Neuronal stem cell (in vitro differentiated cells): ENCODE data around the gene RIPOR2.
"Not testable (repeated sequence)": the region's sequence is repeated elsewhere in the genome, so short reads cannot be mapped to it uniquely, and the experiment has no call there.

Source experiments
- DNase-seq: peaks from one replicate; pipeline ENCODE4 v3.0.0-alpha.2; 2013; ENCODE audit warnings: low spot score
- H2AFZ ChIP-seq: one replicate; pipeline ENCODE4 v1.6.1; 2013; ENCODE audit warnings: mild to moderate bottlenecking, low read length, inconsistent platforms
- H2AK5ac ChIP-seq: 2 replicates; pipeline ENCODE4 v1.6.1; 2013; ENCODE audit warnings: low read depth, mild to moderate bottlenecking, inconsistent platforms, low read length, moderate library complexity, mixed read lengths
- H2BK120ac ChIP-seq: 2 replicates; pipeline ENCODE4 v1.6.1; 2013; ENCODE audit warnings: low read depth, mild to moderate bottlenecking, inconsistent platforms, low read length, moderate library complexity, mixed read lengths
- H2BK12ac ChIP-seq: one replicate; pipeline ENCODE4 v1.6.1; 2013; ENCODE audit warnings: low read length, inconsistent platforms
- H2BK15ac ChIP-seq: 2 replicates; pipeline ENCODE4 v1.6.1; 2013; ENCODE audit warnings: mild to moderate bottlenecking, low read length, inconsistent platforms, mixed read lengths
- H2BK5ac ChIP-seq: one replicate; pipeline ENCODE4 v1.6.1; 2013; ENCODE audit warnings: inconsistent platforms, mild to moderate bottlenecking, low read length, moderate library complexity
- H3K14ac ChIP-seq: one replicate; pipeline ENCODE4 v1.6.1; 2013; ENCODE audit warnings: low read length, inconsistent platforms
- H3K18ac ChIP-seq: 2 replicates; pipeline ENCODE4 v1.6.1; 2013; ENCODE audit warnings: low read length, inconsistent platforms
- H3K23ac ChIP-seq: 2 replicates; pipeline ENCODE4 v1.6.1; 2013; ENCODE audit warnings: low read depth, mild to moderate bottlenecking, mixed read lengths, low read length, inconsistent platforms; ENCODE audit not compliant: poor library complexity
- H3K27ac ChIP-seq: replicated peaks from 3 replicates; pipeline ENCODE4 v1.5.1; 2013; ENCODE audit warnings: low read length, inconsistent platforms
- H3K27me3 ChIP-seq, 3 experiments: 2 replicates each; pipeline ENCODE4 v1.6.1; 2013; ENCODE audit warnings: low read length in 3 of 3, mild to moderate bottlenecking in 2 of 3, inconsistent platforms in 1 of 3, low read depth in 1 of 3, mixed read lengths in 1 of 3, moderate library complexity in 1 of 3; ENCODE audit not compliant: control insufficient read depth in 3 of 3, insufficient read depth in 3 of 3
- H3K36me3 ChIP-seq, 2 donors: replicated peaks in 1 of 2; 2 replicates each; pipeline ENCODE4 v1.6.1; 2013; ENCODE audit warnings: low read length in 2 of 2; ENCODE audit not compliant: control insufficient read depth in 2 of 2, insufficient read depth in 2 of 2
- H3K4ac ChIP-seq: 2 replicates; pipeline ENCODE4 v1.6.1; 2013; ENCODE audit warnings: inconsistent platforms, mild to moderate bottlenecking, low read length, moderate library complexity
- H3K4me1 ChIP-seq, 2 donors: 1 replicate in 1 of 2; 2 replicates in 1 of 2; pipeline ENCODE4 v1.6.1; 2013; ENCODE audit warnings: low read length in 2 of 2, low read depth in 1 of 2; ENCODE audit not compliant: control insufficient read depth in 2 of 2, insufficient read depth in 1 of 2
- H3K4me2 ChIP-seq: one replicate; pipeline ENCODE4 v1.6.1; 2013; ENCODE audit warnings: mild to moderate bottlenecking, low read length, inconsistent platforms; ENCODE audit not compliant: insufficient read depth, poor library complexity, severe bottlenecking
- H3K4me3 ChIP-seq, 2 donors: 2 replicates each; pipeline ENCODE4 v1.5.1; 2013; ENCODE audit warnings: low read length in 2 of 2, mild to moderate bottlenecking in 2 of 2, inconsistent platforms in 1 of 2, moderate library complexity in 1 of 2
- H3K79me1 ChIP-seq: one replicate; pipeline ENCODE4 v1.6.1; 2013; ENCODE audit warnings: low read depth, mild to moderate bottlenecking, inconsistent platforms, low read length, moderate library complexity
- H3K9ac ChIP-seq: one replicate; pipeline ENCODE4 v1.6.1; 2013; ENCODE audit warnings: mild to moderate bottlenecking, low read depth, low read length, inconsistent platforms; ENCODE audit not compliant: poor library complexity
- H3K9me3 ChIP-seq, 2 donors: replicated peaks in 1 of 2; 2 replicates each; pipeline versions ENCODE3 to v1.6.1; 2013; ENCODE audit warnings: low read length in 2 of 2, mild to moderate bottlenecking in 2 of 2, inconsistent platforms in 1 of 2, low read depth in 1 of 2, mixed read lengths in 1 of 2, moderate library complexity in 1 of 2; ENCODE audit not compliant: control insufficient read depth in 2 of 2, insufficient read depth in 1 of 2
- H4K8ac ChIP-seq: one replicate; pipeline ENCODE4 v1.6.1; 2013; ENCODE audit warnings: low read depth, mild to moderate bottlenecking, inconsistent platforms, low read length, moderate library complexity
- H4K91ac ChIP-seq: one replicate; pipeline ENCODE4 v1.6.1; 2013; ENCODE audit warnings: low read length, low read depth, mild to moderate bottlenecking, inconsistent platforms; ENCODE audit not compliant: poor library complexity
- WGBS, 2 donors: extraction: QIAGEN DNeasy Blood & Tissue Kit; methylation state at CpG; one replicate each; pipeline ENCODE4 v1.1.7; 2013; ENCODE audit warnings: missing lambda C conversion rate in 2 of 2, mixed read lengths in 1 of 2; ENCODE audit not compliant: insufficient read length in 2 of 2, insufficient replicate concordance in 1 of 2; ENCODE audit errors: extremely low coverage in 2 of 2; 5-methylcytosine and 5-hydroxymethylcytosine counted together

The RIPOR2 gene

DNA sequence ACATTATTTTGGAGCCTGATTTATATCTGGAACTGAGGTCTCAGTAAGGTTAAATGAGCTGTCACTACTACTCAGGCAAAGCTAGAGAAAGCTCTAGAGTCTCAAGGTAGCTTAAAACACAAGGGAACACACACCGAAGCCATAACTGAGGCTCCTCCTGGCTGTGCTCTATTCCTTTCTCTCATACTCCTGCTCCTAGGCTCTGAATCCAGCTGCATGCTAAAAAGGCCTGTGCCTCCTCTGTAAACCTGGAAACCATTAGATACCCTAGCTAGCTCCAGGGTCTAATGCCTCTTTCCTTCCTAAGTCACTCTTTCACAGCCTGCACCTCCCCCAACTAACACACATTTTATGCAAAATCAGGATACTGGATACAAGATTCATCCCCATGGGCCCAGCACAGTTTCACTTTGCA is 17.1 kb downstream of the RIPOR2 start:
- no peak overlapping the region for H3K4ac ChIP-seq
- no peak overlapping the region for H3K18ac ChIP-seq
- H4K8ac ChIP-seq = no peak overlapping the region
- H4K91ac ChIP-seq = no peak overlapping the region
- H3K4me2 ChIP-seq = no peak overlapping the region
- no peaks in the 10 kb centered on the region for H3K36me3 ChIP-seq
- no peak overlapping the region for H3K4me3 ChIP-seq
- H2BK5ac ChIP-seq = no peak overlapping the region
- no peak overlapping the region for H2AK5ac ChIP-seq
- H2AFZ ChIP-seq = peak overlapping the region; percentile 43
- H3K9me3 ChIP-seq = no peaks in the 10 kb centered on the region
- no CpG with 5 or more reads among the region's 1 CpG for WGBS, 2 donors
- no peak overlapping the region for H3K27ac ChIP-seq
- no peaks in the 10 kb centered on the region for H3K79me1 ChIP-seq
- H2BK12ac ChIP-seq = no peak overlapping the region
- no peak overlapping the region for H3K14ac ChIP-seq
- H3K4me1 ChIP-seq = peaks cover 11 to 26% of the 10 kb centered on the region in 2 donors
- H3K27me3 ChIP-seq = no peaks in the 10 kb centered on the region
- no peak overlapping the region for H2BK120ac ChIP-seq
- no peak overlapping the region for H3K23ac ChIP-seq
- H2BK15ac ChIP-seq = no peak overlapping the region
- H3K9ac ChIP-seq = no peak overlapping the region
- DNase-seq = no peak

DNA sequence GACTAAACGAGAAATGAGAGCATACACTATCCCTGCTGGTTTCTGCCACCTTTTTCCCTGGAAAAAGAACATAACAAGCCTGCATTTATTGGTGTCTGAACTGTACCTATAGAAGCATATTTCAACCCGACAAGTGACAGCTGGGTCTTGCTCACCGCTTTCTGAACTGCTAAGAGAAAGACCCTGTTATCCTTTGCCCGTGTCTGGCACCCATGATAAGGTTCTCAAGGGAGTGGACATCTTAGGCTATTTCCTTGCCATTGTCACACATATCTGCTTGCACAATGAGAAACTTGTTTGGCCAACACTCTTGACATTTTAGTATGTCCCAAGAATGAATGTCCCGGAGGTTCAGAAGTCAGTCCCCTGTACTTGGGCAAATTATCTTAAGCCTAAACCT is 19.3 kb downstream of the RIPOR2 start:
- no peak overlapping the region for H3K14ac ChIP-seq
- H3K9ac ChIP-seq = no peak overlapping the region
- no CpG with 5 or more reads among the region's 5 CpGs for WGBS, 2 donors
- no peak overlapping the region for H3K18ac ChIP-seq
- no peak overlapping the region for H2BK12ac ChIP-seq
- DNase-seq = no peak
- H4K8ac ChIP-seq = no peak overlapping the region
- no peak overlapping the region for H2BK15ac ChIP-seq
- H3K4me1 ChIP-seq = peaks cover 12 to 34% of the 10 kb centered on the region in 2 donors
- no peak overlapping the region for H2AK5ac ChIP-seq
- no peaks in the 10 kb centered on the region for H3K79me1 ChIP-seq
- H3K9me3 ChIP-seq = no peaks in the 10 kb centered on the region
- no peak overlapping the region for H3K4me2 ChIP-seq
- peaks cover 0 to 3% (median 0%) of the 10 kb centered on the region in 3 experiments for H3K27me3 ChIP-seq
- H3K36me3 ChIP-seq = no peaks in the 10 kb centered on the region
- H3K4me3 ChIP-seq = no peak overlapping the region
- no peak overlapping the region for H2BK5ac ChIP-seq
- no peak overlapping the region for H3K23ac ChIP-seq
- no peak overlapping the region for H3K27ac ChIP-seq
- H2AFZ ChIP-seq = no peak overlapping the region
- H4K91ac ChIP-seq = no peak overlapping the region
- no peak overlapping the region for H2BK120ac ChIP-seq
- H3K4ac ChIP-seq = no peak overlapping the region

DNA sequence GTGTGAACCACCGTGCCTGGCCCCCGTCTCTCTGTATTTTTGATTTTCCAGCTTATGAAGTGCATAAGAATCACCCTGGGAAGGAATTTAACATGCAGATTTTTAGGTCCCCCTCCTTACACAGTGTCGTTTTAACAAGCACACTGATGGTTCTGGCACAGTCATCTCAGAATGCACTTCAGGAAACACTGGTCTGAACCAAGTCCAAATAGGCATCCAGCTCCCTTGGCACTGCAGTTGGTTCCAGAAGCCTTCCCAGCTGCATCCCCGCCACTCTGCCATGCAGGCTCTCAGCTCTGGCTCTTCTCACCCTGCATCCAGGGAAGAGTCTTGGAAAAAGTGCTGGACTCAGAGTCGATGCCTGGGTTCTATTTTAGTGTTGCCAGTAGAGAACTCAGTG is 20.1 kb downstream of the RIPOR2 start:
- no peak overlapping the region for H3K18ac ChIP-seq
- H2AFZ ChIP-seq = no peak overlapping the region
- no peak overlapping the region for H3K9ac ChIP-seq
- H3K14ac ChIP-seq = no peak overlapping the region
- no peak overlapping the region for H2BK5ac ChIP-seq
- no peak overlapping the region for H3K27ac ChIP-seq
- no peak overlapping the region for H2BK12ac ChIP-seq
- H4K8ac ChIP-seq = no peak overlapping the region
- no peak overlapping the region for H3K4me3 ChIP-seq
- DNase-seq = no peak
- peaks cover 0 to 5% (median 0%) of the 10 kb centered on the region in 3 experiments for H3K27me3 ChIP-seq
- H3K4ac ChIP-seq = no peak overlapping the region
- peaks cover 15 to 34% of the 10 kb centered on the region in 2 donors for H3K4me1 ChIP-seq
- no peak overlapping the region for H4K91ac ChIP-seq
- no CpG with 5 or more reads among the region's 5 CpGs for WGBS, 2 donors
- no peaks in the 10 kb centered on the region for H3K79me1 ChIP-seq
- H3K23ac ChIP-seq = no peak overlapping the region
- no peaks in the 10 kb centered on the region for H3K36me3 ChIP-seq
- H2BK15ac ChIP-seq = no peak overlapping the region
- H2BK120ac ChIP-seq = no peak overlapping the region
- H3K4me2 ChIP-seq = no peak overlapping the region
- no peak overlapping the region for H2AK5ac ChIP-seq
- no peaks in the 10 kb centered on the region for H3K9me3 ChIP-seq

DNA sequence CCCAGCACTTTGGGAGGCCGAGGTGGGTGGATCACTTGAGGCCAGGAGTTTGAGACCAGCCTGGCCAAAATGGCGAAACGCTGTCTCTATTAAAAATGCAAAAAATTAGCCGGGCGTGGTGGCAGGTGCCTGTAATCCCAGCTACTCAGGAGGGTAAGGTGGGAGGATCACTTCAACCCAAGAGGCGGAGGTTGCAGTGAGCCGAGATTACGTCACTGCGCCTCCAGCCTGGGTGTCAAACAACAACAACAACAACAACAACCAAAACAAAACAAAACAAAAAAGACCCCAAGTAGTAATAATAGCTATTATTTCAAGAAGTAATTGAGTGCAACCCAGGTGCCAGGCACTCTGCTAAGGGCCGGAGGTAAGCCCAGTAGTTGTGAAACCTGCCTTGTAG is 21.7 kb downstream of the RIPOR2 start:
- H3K4ac ChIP-seq, H3K79me1 ChIP-seq, H2BK15ac ChIP-seq, H2AK5ac ChIP-seq, H2BK120ac ChIP-seq, H3K14ac ChIP-seq, H3K9me3 ChIP-seq, H2AFZ ChIP-seq, H3K36me3 ChIP-seq, H3K9ac ChIP-seq, H3K18ac ChIP-seq, DNase-seq, H2BK5ac ChIP-seq, H3K4me3 ChIP-seq, H3K27ac ChIP-seq, H4K91ac ChIP-seq, H4K8ac ChIP-seq, H3K4me2 ChIP-seq, H3K23ac ChIP-seq, H2BK12ac ChIP-seq: not testable (repeated sequence)
- H3K4me1 ChIP-seq = peaks cover 18 to 36% of the 10 kb centered on the region in 2 donors
- WGBS, 2 donors = no CpG with 5 or more reads among the region's 10 CpGs
- peaks cover 0 to 14% (median 0%) of the 10 kb centered on the region in 3 experiments for H3K27me3 ChIP-seq
